Measurements from ENCODE around the gene SDCBP2.

The SDCBP2 gene

GRCh38 chr20:1334761-1335160 is 5.8 kb upstream of the SDCBP2 start:
- no peak for ATAC-seq
- TF ChIP-seq POU6F1 (CRISPR knock-in tag; IDR thresholded peaks at IDR 0.05; ENCODE audit: borderline replicate concordance, low read depth) (no peak), RARB (CRISPR knock-in tag; IDR thresholded peaks at IDR 0.05) (no peak), ZNF565 (CRISPR knock-in tag; conservative IDR thresholded peaks at IDR 0.05; ENCODE audit: low read depth) (no peak), ZNF8 (CRISPR knock-in tag; IDR thresholded peaks at IDR 0.05) (no peak), TOX (CRISPR knock-in tag; IDR thresholded peaks at IDR 0.05; ENCODE audit: borderline replicate concordance) (no peak), ISL1 (CRISPR knock-in tag; IDR thresholded peaks at IDR 0.05) (no peak), SNAI2 (CRISPR knock-in tag; IDR thresholded peaks at IDR 0.05) (no peak), PPARA (CRISPR knock-in tag; IDR thresholded peaks at IDR 0.05; ENCODE audit: borderline replicate concordance) (no peak), TSHZ2 (CRISPR knock-in tag; IDR thresholded peaks at IDR 0.05) (no peak)

- ATAC-seq, result no peak
- TF ChIP-seq ESRRG (CRISPR knock-in tag; IDR thresholded peaks at IDR 0.05) (no peak), POU6F1 (CRISPR knock-in tag; IDR thresholded peaks at IDR 0.05; ENCODE audit: borderline replicate concordance, low read depth) (no peak), BACH2 (CRISPR knock-in tag; IDR thresholded peaks at IDR 0.05; ENCODE audit: borderline replicate concordance) (no peak), CSRNP3 (CRISPR knock-in tag; IDR thresholded peaks at IDR 0.05) (no peak), OSR1 (CRISPR knock-in tag; IDR thresholded peaks at IDR 0.05) (no peak), TSHZ2 (CRISPR knock-in tag; IDR thresholded peaks at IDR 0.05) (no peak), ARNTL (CRISPR knock-in tag; IDR thresholded peaks at IDR 0.05; ENCODE audit: borderline replicate concordance, low read depth) (no peak), CREB5 (CRISPR knock-in tag; IDR thresholded peaks at IDR 0.05; ENCODE audit: low read depth) (no peak)
Observed at GRCh38 chr20:1334370-1334731, 5.4 kb upstream of the SDCBP2 start.

- ATAC-seq, result no peak
- TF ChIP-seq ZNF8 (CRISPR knock-in tag; IDR thresholded peaks at IDR 0.05) (no peak), BACH2 (CRISPR knock-in tag; IDR thresholded peaks at IDR 0.05; ENCODE audit: borderline replicate concordance) (no peak), ZNF70 (CRISPR knock-in tag; IDR thresholded peaks at IDR 0.05) (no peak), POU6F1 (CRISPR knock-in tag; IDR thresholded peaks at IDR 0.05; ENCODE audit: borderline replicate concordance, low read depth) (no peak), CSRNP3 (CRISPR knock-in tag; IDR thresholded peaks at IDR 0.05) (no peak), ZFP30 (CRISPR knock-in tag; IDR thresholded peaks at IDR 0.05) (no peak), TCF4 (CRISPR knock-in tag; IDR thresholded peaks at IDR 0.05; ENCODE audit: borderline replicate concordance) (no peak), RARB (CRISPR knock-in tag; IDR thresholded peaks at IDR 0.05) (no peak), GLIS3 (CRISPR knock-in tag; IDR thresholded peaks at IDR 0.05) (no peak), ZNF565 (CRISPR knock-in tag; conservative IDR thresholded peaks at IDR 0.05; ENCODE audit: low read depth) (no peak)
Observed at GRCh38 chr20:1333462-1334369, 4.8 kb upstream of the SDCBP2 start.
